OCI-LY1 (cell line): ENCODE results near the gene AGBL3.
"Not testable (repeated sequence)": the region's sequence is repeated elsewhere in the genome, so short reads cannot be mapped to it uniquely, and the experiment has no call there.

ENCODE experiments used
- H2AFZ ChIP-seq: fragments of 200-600 bp; sonication (generic), shearing (Covaris generic); 2 replicates; pipeline ENCODE4 v1.6.0; 2014; ENCODE audit warnings: antibody characterized with exemption, mild to moderate bottlenecking, low read length
- H3F3A ChIP-seq: fragments of 200-600 bp; sonication (generic), shearing (Covaris generic); 2 replicates; pipeline ENCODE4 v1.6.0; 2014; ENCODE audit warnings: mild to moderate bottlenecking, antibody characterized with exemption, low read length, moderate library complexity; ENCODE audit not compliant: insufficient read depth
- H3K27ac ChIP-seq: fragments of 200-600 bp; sonication (generic); 2 replicates; pipeline ENCODE4 v1.5.1; 2014; ENCODE audit warnings: low read length, mixed run types, mild to moderate bottlenecking, low read depth; ENCODE audit not compliant: poor library complexity, severe bottlenecking
- H3K27me3 ChIP-seq: fragments of 200-600 bp; sonication (generic); 2 replicates; pipeline ENCODE4 v1.6.0; 2014; ENCODE audit warnings: antibody characterized with exemption, mild to moderate bottlenecking, low read length, moderate library complexity; ENCODE audit not compliant: insufficient read depth
- H3K36me3 ChIP-seq: fragments of 200-600 bp; sonication (generic); 2 replicates; pipeline ENCODE4 v1.6.1; 2014; ENCODE audit warnings: mild to moderate bottlenecking, antibody characterized with exemption, low read length, moderate library complexity, mixed read lengths; ENCODE audit not compliant: insufficient read depth
- H3K4me1 ChIP-seq: fragments of 200-600 bp; sonication (generic); 2 replicates; pipeline ENCODE4 v1.5.1; 2014; ENCODE audit warnings: mild to moderate bottlenecking, low read length, moderate library complexity; ENCODE audit not compliant: insufficient read depth, severe bottlenecking
- H3K4me2 ChIP-seq: fragments of 200-600 bp; sonication (generic), shearing (Covaris generic); 2 replicates; pipeline ENCODE4 v1.6.1; 2014; ENCODE audit warnings: low read length
- H3K4me3 ChIP-seq: fragments of 200-600 bp; sonication (generic); 2 replicates; pipeline ENCODE4 v1.5.1; 2014; ENCODE audit warnings: low read length, low read depth, mild to moderate bottlenecking, mixed read lengths; ENCODE audit not compliant: poor library complexity, severe bottlenecking
- H3K79me2 ChIP-seq: fragments of 200-600 bp; shearing (Covaris generic); 2 replicates; pipeline ENCODE4 v1.6.1; 2016; ENCODE audit warnings: mixed run types, low read length, mixed read lengths; ENCODE audit not compliant: insufficient read depth
- H3K9ac ChIP-seq: fragments of 200-600 bp; sonication (generic), shearing (Covaris generic); 2 replicates; pipeline ENCODE4 v1.6.1; 2014; ENCODE audit warnings: mild to moderate bottlenecking, low read length, mixed read lengths
- H3K9me2 ChIP-seq: fragments of 200-600 bp; sonication (generic), shearing (Covaris generic); 2 replicates; pipeline ENCODE4 v1.6.1; 2014; ENCODE audit warnings: low read depth, mild to moderate bottlenecking, low read length, mixed read lengths
- H3K9me3 ChIP-seq: fragments of 200-600 bp; shearing (Covaris generic); 2 replicates; pipeline ENCODE4 v1.6.1; 2014; ENCODE audit warnings: low read length, mixed read lengths
- H4K20me1 ChIP-seq: fragments of 200-600 bp; sonication (generic), shearing (Covaris generic); 2 replicates; pipeline ENCODE4 v1.6.0; 2016; ENCODE audit warnings: mild to moderate bottlenecking, low read length; ENCODE audit not compliant: insufficient read depth
- EZH2 ChIP-seq: fragments of 200-600 bp; sonication (generic), shearing (Covaris generic); IDR thresholded peaks from 2 replicates; pipeline ENCODE4 v1.8.0; 2017; ENCODE audit warnings: borderline replicate concordance, mixed run types, mild to moderate bottlenecking, antibody characterized with exemption, low read length, moderate library complexity, mixed read lengths
- TF ChIP-seq, protein P1 (sequence below): fragments of 200-600 bp; sonication (generic), shearing (Covaris generic); IDR thresholded peaks from 2 replicates; pipeline ENCODE4 v1.5.1; 2017; ENCODE audit warnings: mild to moderate bottlenecking, antibody characterized with exemption, low read length, moderate library complexity, mixed read lengths

The AGBL3 gene

DNA sequence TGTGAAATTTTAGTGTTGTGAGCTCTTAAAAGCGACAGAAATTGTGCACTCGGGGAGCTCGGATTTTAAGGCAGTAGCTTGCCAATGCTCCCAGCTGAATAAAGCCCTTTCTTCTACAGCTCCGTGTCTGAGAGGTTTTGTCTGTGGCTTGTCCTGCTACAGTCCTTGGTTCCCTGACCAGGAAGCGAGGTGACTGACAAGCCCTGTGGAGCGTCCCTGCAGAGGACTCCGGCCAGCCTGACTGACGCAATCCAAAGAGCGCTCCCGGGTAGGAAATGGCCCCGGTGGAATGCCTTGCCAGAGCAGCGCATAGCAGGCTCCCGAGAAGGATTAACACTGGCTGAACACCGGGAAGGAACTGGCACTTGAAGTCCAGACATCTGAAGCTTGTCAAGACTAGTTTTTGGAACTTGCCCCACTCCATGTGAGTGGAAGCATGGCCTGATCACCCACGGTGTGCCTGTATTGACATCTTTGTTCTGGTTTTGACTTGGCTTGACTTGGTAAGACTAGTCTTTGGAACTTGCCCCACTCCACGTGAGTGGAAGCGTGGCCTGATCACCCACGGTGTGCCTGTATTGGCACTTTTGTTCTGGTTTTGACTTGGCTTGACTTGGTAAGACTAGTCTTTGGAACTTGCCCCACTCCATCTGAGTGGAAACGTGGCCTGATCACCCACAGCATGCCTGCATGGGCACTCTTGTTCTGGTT is 185.4 kb downstream of the AGBL3 start:
- Histone ChIP-seq H3K36me3 (peaks cover 22% of the 10 kb centered on the region), H2AFZ (peak overlapping the region; percentile 39; the same call in 1 of the 2 replicates), H3K4me3 (peak overlapping the region; percentile 91), H3K4me1 (peaks cover 34% of the 10 kb centered on the region), H3K27ac (peak overlapping the region; percentile 92), H3K4me2 (peak overlapping the region; percentile 91), H3K9ac (peak overlapping the region; percentile 28; the same call in 1 of the 2 replicates)
- not testable (repeated sequence) for H4K20me1 ChIP-seq, H3F3A ChIP-seq, H3K9me2 ChIP-seq, H3K9me3 ChIP-seq, H3K27me3 ChIP-seq, H3K79me2 ChIP-seq

DNA sequence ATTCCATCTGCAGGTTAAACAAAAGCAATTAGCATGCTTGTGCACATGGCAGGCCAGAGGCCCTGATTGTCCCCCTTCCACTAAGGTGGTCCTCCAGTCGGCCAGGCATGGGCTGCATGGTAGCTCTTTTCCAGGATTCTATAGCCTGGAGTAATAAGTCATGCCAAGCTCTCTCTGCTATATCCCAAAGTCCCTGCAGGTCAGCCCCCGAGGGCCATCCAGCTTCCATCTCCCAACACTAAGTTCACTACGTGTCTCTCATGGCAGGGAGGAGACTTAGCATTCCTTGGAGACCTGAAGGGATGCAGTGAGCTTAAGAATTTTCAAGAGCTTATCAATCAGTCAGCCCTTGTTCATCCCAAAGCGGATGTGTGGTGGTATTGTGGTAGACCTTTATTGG is 187.6 kb downstream of the AGBL3 start:
- not testable (repeated sequence) for H3K4me2 ChIP-seq, H3K9me3 ChIP-seq, H3K9me2 ChIP-seq

DNA sequence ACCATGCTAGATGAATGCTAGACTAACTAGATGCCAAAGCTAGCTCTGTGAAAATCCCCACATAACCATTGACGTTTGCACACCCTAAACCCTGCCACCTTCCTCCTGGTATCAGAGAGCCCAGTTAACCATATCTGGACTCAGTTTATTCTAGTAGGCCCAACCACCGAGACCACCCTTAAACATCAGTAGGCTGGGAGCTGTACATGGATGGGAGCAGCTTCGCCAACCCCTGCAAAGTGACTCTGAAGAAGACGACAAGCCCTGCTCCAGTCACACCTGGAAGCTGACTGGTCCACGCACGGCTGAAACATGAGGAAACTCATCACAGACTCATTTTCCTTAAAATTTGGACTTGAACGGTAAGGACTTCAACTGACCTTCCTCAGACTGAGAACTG is 188.6 kb downstream of the AGBL3 start:
- TF ChIP-seq EZH2, result no peak
- TF ChIP-seq, protein P1, sequence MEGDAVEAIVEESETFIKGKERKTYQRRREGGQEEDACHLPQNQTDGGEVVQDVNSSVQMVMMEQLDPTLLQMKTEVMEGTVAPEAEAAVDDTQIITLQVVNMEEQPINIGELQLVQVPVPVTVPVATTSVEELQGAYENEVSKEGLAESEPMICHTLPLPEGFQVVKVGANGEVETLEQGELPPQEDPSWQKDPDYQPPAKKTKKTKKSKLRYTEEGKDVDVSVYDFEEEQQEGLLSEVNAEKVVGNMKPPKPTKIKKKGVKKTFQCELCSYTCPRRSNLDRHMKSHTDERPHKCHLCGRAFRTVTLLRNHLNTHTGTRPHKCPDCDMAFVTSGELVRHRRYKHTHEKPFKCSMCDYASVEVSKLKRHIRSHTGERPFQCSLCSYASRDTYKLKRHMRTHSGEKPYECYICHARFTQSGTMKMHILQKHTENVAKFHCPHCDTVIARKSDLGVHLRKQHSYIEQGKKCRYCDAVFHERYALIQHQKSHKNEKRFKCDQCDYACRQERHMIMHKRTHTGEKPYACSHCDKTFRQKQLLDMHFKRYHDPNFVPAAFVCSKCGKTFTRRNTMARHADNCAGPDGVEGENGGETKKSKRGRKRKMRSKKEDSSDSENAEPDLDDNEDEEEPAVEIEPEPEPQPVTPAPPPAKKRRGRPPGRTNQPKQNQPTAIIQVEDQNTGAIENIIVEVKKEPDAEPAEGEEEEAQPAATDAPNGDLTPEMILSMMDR, result no peak
- no peak overlapping the region for H2AFZ ChIP-seq
- H3K27me3 ChIP-seq, result no peaks in the 10 kb centered on the region
- H3K4me2 ChIP-seq, result no peak overlapping the region
- H3K9ac ChIP-seq, result no peak overlapping the region
- H4K20me1 ChIP-seq, result no peaks in the 10 kb centered on the region
- H3K36me3 ChIP-seq, result no peaks in the 10 kb centered on the region
- H3F3A ChIP-seq, result no peaks in the 10 kb centered on the region
- no peak overlapping the region for H3K27ac ChIP-seq
- H3K79me2 ChIP-seq, result no peaks in the 10 kb centered on the region
- H3K9me2 ChIP-seq, result no peaks in the 10 kb centered on the region
- no peaks in the 10 kb centered on the region for H3K9me3 ChIP-seq
- peaks cover 17% of the 10 kb centered on the region for H3K4me1 ChIP-seq
- no peak overlapping the region for H3K4me3 ChIP-seq

More for the DNA sequence above, 187.6 kb downstream of the AGBL3 start:
- not testable (repeated sequence) for H2AFZ ChIP-seq, H3K79me2 ChIP-seq, H3K9ac ChIP-seq, H3K27ac ChIP-seq, H3K4me3 ChIP-seq, H3K27me3 ChIP-seq, H4K20me1 ChIP-seq, H3K36me3 ChIP-seq, H3F3A ChIP-seq
- H3K4me1 ChIP-seq, result peaks cover 27% of the 10 kb centered on the region

DNA sequence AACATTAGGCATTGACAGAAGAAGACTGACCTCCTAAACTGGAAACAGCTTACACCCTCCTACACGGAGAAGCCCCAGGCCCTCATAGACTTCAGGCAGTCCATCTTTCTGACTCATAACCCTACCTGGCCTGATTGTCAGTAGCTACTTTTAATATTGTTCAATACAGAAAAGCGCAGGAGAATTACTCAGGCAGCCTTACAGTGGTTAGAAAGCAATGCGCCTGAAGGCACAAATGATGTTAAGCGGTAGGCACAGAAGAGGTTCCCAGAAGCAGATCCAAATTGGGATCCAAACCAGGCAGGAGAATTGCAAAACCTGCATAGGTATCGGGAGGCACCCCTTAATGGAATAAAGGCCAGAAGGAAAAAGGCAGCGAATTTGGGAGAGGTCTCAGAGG is 189.6 kb downstream of the AGBL3 start:
- Histone ChIP-seq H3K36me3 (peaks cover 2% of the 10 kb centered on the region; the same call in 1 of the 2 replicates), H2AFZ (no peak overlapping the region), H3K9me2 (no peaks in the 10 kb centered on the region), H3K27ac (no peak overlapping the region), H3K27me3 (no peaks in the 10 kb centered on the region), H3K9me3 (peaks cover 3% of the 10 kb centered on the region), H3K4me3 (no peak overlapping the region), H4K20me1 (no peaks in the 10 kb centered on the region), H3K4me1 (peaks cover 16% of the 10 kb centered on the region), H3K79me2 (no peaks in the 10 kb centered on the region), H3F3A (no peaks in the 10 kb centered on the region), H3K9ac (no peak overlapping the region), H3K4me2 (no peak overlapping the region)
- TF ChIP-seq EZH2, result no peak
- TF ChIP-seq, protein P1, result no peak
